Femur (tissue), 1 donor: ENCODE results near the gene SPRYD4.

Experiments
- DNase-seq: peaks from one replicate; pipeline ENCODE4 v3.0.0-alpha.2; 2017

The SPRYD4 gene

GRCh38 chr12:56521590-56522371, 53.4 kb downstream of the SPRYD4 start, which contains the start of gene RBMS2:
RBMS2 (plus strand) TSS chr12:56521820; CDS start chr12:56522024, 204 bp downstream.
- DNase-seq, result peak; percentile 93

GRCh38 chr12:56522411-56523193, 54.2 kb downstream of the SPRYD4 start:
- no peak for DNase-seq

DNA sequence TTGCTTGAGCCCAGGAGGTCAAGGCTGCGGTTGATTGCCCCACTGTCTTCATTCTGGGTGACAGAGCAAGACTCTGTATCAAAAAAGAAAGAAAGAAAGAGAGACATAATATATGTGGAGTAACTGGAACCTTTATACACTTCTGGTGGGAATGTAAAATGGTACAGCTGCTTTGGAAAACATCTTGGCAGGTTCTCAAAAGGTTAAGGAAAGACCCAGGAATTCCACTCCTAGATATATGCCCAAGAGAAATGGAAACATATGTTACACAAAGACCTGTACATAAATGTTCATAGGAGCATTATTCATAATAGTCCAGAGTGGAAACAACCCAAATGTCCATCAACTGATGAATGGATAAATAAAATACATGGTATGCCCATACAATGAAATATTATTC, 60.5 kb downstream of the SPRYD4 start:
- DNase-seq, result no peak
